Calu3 (cell line): ENCODE measurements around the gene PSMA4. TPM values are rescaled to one million over a fixed set of nuclear protein-coding genes. Genes with fewer than 3 reads are reported as not detected.

Experiments used
- BruUV-seq: library from RNA; stranded (reverse); fragments of 400-500 nt; replicated peaks from 2 replicates; lab custom pipeline; 2021; lab: Mats Ljungman, UMichigan
- CTCF ChIA-PET: fragments of 300-600 bp; sonication (Branson Sonifier 250); formaldehyde crosslinking; loops from one replicate; lab custom pipeline; 2022; ENCODE audit warnings: antibody characterized with exemption; lab: Charles Lee
- DNase-seq: peaks from one replicate; pipeline ENCODE4 v3.0.0; 2022
- H3K27ac Mint-ChIP-seq: one replicate; pipeline ENCODE4 v1.8.0; 2022; ENCODE audit warnings: mixed read lengths; ENCODE audit not compliant: unreplicated experiment
- H3K27me3 Mint-ChIP-seq: one replicate; pipeline ENCODE4 v1.8.0; 2022; ENCODE audit warnings: mixed read lengths; ENCODE audit not compliant: unreplicated experiment
- H3K36me3 Mint-ChIP-seq: one replicate; pipeline ENCODE4 v1.8.0; 2022; ENCODE audit warnings: mild to moderate bottlenecking, moderate library complexity, mixed read lengths; ENCODE audit not compliant: insufficient read depth, unreplicated experiment
- H3K4me1 Mint-ChIP-seq: one replicate; pipeline ENCODE4 v1.8.0; 2022; ENCODE audit warnings: mild to moderate bottlenecking, low read depth, mixed read lengths; ENCODE audit not compliant: unreplicated experiment
- H3K4me3 Mint-ChIP-seq: one replicate; pipeline ENCODE4 v1.8.0; 2022; ENCODE audit warnings: mild to moderate bottlenecking, low read depth, moderate library complexity, mixed read lengths; ENCODE audit not compliant: unreplicated experiment
- H3K9me3 Mint-ChIP-seq: one replicate; pipeline ENCODE4 v1.8.0; 2022; ENCODE audit warnings: low read depth, mixed read lengths; ENCODE audit not compliant: unreplicated experiment
- CTCF ChIP-seq: fragments of 200-600 bp; IDR thresholded peaks from one replicate; pipeline ENCODE4 v1.8.0; 2022; ENCODE audit warnings: antibody characterized with exemption; ENCODE audit not compliant: unreplicated experiment
- intact Hi-C: fragments of 100-400 bp; cut with micrococcal nuclease; formaldehyde crosslinking; loops from one replicate; pipeline ENCODE4 v1.10.0; 2022; ENCODE audit not compliant: unreplicated experiment
- total RNA-seq: library from RNA; stranded (reverse); gene quantifications from 2 replicates; pipeline ENCODE4 v1.2.3, GENCODE V29; 2022

PSMA4 gene
- total RNA-seq, 1 experiment from 2014 or later, result 376 TPM

GRCh38 chr15:78524230-78524629 is 16.0 kb upstream of the PSMA4 start:
- Mint-ChIP-seq H3K36me3 (no peaks in the 10 kb centered on the region), H3K27me3 (no peaks in the 10 kb centered on the region), H3K27ac (no peak overlapping the region), H3K4me3 (no peak overlapping the region), H3K9me3 (peaks cover 3% of the 10 kb centered on the region), H3K4me1 (no peaks in the 10 kb centered on the region)
- CTCF ChIA-PET, result no interaction called here
- no TSS peak for BruUV-seq
- no peak for TF ChIP-seq CTCF
- DNase-seq, result no peak
- intact Hi-C loops, result no loop called here

- Mint-ChIP-seq H3K27me3 (no peaks in the 10 kb centered on the region), H3K4me1 (no peaks in the 10 kb centered on the region), H3K27ac (no peak overlapping the region), H3K36me3 (no peaks in the 10 kb centered on the region), H3K9me3 (peaks cover 3% of the 10 kb centered on the region), H3K4me3 (no peak overlapping the region)
- CTCF ChIA-PET, result interaction anchor here (0.7 kb wide), 1 partner anchor 9 kb away, joined by 3 read pairs; no protein-coding TSS in a partner anchor
- no peak for TF ChIP-seq CTCF
- BruUV-seq, result no TSS peak
- no peak for DNase-seq
- intact Hi-C loops, result no loop called here
Observed at GRCh38 chr15:78527325-78527724, 12.9 kb upstream of the PSMA4 start.

GRCh38 chr15:78533331-78533730 is 6.9 kb upstream of the PSMA4 start:
- DNase-seq, result no peak
- CTCF ChIA-PET, result interaction anchor here (0.7 kb wide), 1 partner anchor 182 kb away, joined by 4 read pairs; no protein-coding TSS in a partner anchor
- H3K4me3 Mint-ChIP-seq, result no peak overlapping the region
- BruUV-seq, result no TSS peak
- intact Hi-C loops, result no loop called here
- no peaks in the 10 kb centered on the region for H3K27me3 Mint-ChIP-seq
- no peak for TF ChIP-seq CTCF
- H3K9me3 Mint-ChIP-seq, result no peaks in the 10 kb centered on the region
- no peak overlapping the region for H3K27ac Mint-ChIP-seq
- H3K4me1 Mint-ChIP-seq, result no peaks in the 10 kb centered on the region
- H3K36me3 Mint-ChIP-seq, result no peaks in the 10 kb centered on the region

- H3K4me1 Mint-ChIP-seq, result no peaks in the 10 kb centered on the region
- TF ChIP-seq CTCF, result no peak
- intact Hi-C loops, result no loop called here
- H3K4me3 Mint-ChIP-seq, result no peak overlapping the region
- no TSS peak for BruUV-seq
- H3K27me3 Mint-ChIP-seq, result no peaks in the 10 kb centered on the region
- H3K9me3 Mint-ChIP-seq, result no peaks in the 10 kb centered on the region
- no peak for DNase-seq
- H3K27ac Mint-ChIP-seq, result no peak overlapping the region
- H3K36me3 Mint-ChIP-seq, result peaks cover 16% of the 10 kb centered on the region
- CTCF ChIA-PET, result interaction anchor here (0.6 kb wide), 1 partner anchor 9 kb away, joined by 3 read pairs; no protein-coding TSS in a partner anchor
Observed at GRCh38 chr15:78536134-78536533, 4.1 kb upstream of the PSMA4 start.
